Transverse colon (tissue), 4 donors: ENCODE results near the gene BBIP1.

Experiments used
- EP300 ChIP-seq: sonication (generic); formaldehyde crosslinking; IDR thresholded peaks from one replicate; pipeline ENCODE4 v1.6.1; 2017; ENCODE audit warnings: antibody characterized with exemption, low read depth
- POLR2A ChIP-seq: fragments of 450-650 bp; IDR thresholded peaks from one replicate; pipeline ENCODE4 v1.6.1; 2016; ENCODE audit warnings: antibody characterized with exemption, mild to moderate bottlenecking, moderate library complexity
- POLR2AphosphoS5 ChIP-seq, 3 donors: sonication (generic); formaldehyde crosslinking; IDR thresholded peaks; one replicate each; pipeline ENCODE4 v1.6.1; 2016; ENCODE audit warnings: antibody characterized with exemption in 3 of 3
- TF ChIP-seq, protein P1 (sequence below), 5 experiments: fragments of 200-600 bp in 3 of 5; fragments of 450-650 bp in 2 of 5; sonication (generic) in 3 of 5; IDR thresholded peaks; 1 replicate in 2 of 5; 2 replicates in 3 of 5; pipeline ENCODE4 v1.5.1; 2016 to 2017; ENCODE audit warnings: antibody characterized with exemption in 5 of 5, inconsistent platforms in 3 of 5, mild to moderate bottlenecking in 2 of 5, moderate library complexity in 1 of 5

DNA sequence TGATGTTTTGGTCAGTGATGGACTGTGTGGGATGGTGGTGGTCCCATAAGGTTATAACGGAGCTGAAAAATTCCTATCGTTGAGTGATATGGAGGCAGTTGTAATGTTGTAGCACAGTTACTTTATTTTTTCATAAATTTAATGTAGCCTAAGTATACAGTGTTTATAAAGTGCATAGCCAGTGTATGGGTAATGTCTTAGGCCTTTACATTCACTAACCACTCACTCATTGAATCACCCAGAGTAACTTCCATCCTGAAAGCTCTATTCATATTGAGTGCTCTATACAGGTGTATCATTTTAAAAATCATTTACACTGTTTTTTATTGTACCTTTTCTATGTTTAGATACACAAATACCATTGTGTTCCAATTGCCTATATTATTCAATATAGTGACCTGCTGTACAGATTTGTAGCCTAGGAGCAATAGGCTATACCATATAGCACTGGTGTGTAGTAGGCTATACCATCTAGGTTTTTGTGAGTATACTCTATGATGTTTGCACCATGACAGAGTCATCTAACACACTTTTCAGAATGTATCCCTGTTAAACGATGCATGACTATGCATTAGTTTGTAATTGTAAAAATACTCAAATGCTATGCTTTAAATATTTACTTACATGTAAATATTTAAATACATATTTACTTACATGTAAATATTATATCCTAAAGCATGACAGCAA, 26.2 kb downstream of the BBIP1 start:
- TF ChIP-seq, protein P1, sequence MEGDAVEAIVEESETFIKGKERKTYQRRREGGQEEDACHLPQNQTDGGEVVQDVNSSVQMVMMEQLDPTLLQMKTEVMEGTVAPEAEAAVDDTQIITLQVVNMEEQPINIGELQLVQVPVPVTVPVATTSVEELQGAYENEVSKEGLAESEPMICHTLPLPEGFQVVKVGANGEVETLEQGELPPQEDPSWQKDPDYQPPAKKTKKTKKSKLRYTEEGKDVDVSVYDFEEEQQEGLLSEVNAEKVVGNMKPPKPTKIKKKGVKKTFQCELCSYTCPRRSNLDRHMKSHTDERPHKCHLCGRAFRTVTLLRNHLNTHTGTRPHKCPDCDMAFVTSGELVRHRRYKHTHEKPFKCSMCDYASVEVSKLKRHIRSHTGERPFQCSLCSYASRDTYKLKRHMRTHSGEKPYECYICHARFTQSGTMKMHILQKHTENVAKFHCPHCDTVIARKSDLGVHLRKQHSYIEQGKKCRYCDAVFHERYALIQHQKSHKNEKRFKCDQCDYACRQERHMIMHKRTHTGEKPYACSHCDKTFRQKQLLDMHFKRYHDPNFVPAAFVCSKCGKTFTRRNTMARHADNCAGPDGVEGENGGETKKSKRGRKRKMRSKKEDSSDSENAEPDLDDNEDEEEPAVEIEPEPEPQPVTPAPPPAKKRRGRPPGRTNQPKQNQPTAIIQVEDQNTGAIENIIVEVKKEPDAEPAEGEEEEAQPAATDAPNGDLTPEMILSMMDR (IDR thresholded peaks at IDR 0.05): no peak
- TF ChIP-seq POLR2AphosphoS5 (IDR thresholded peaks at IDR 0.05): no peak
- no peak for TF ChIP-seq POLR2A
- no peak for TF ChIP-seq EP300
